Brain microvascular endothelial cell (primary cell): ENCODE measurements around the gene ADAM22.
"Not testable (repeated sequence)": the region's sequence is repeated elsewhere in the genome, so short reads cannot be mapped to it uniquely, and the experiment has no call there.

Experiments used
- DNase-seq: peaks from one replicate; pipeline ENCODE4 v3.0.0-alpha.2; 2020
- H3K27ac ChIP-seq: fragments of 250-450 bp; sonication (Bioruptor Pico); 2 replicates; pipeline ENCODE4 v1.5.1; 2020; ENCODE audit warnings: mild to moderate bottlenecking, moderate library complexity
- H3K27me3 ChIP-seq: fragments of 250-450 bp; sonication (Bioruptor Pico); replicated peaks from 2 replicates; pipeline ENCODE4 v1.5.1; 2020; ENCODE audit warnings: mild to moderate bottlenecking
- H3K36me3 ChIP-seq: fragments of 250-450 bp; sonication (Bioruptor Pico); replicated peaks from 2 replicates; pipeline ENCODE4 v1.5.1; 2020; ENCODE audit warnings: mild to moderate bottlenecking
- H3K4me3 ChIP-seq: 2 replicates; pipeline ENCODE4 v1.5.1; 2011; ENCODE audit warnings: low read depth, mild to moderate bottlenecking, control low read depth, low read length, moderate library complexity
- in situ Hi-C: cut with HindIII; loops from 2 replicates; pipeline ENCODE4 v1.10.0; 2017; ENCODE audit warnings: low sequenced_read_pairs, low pct_ligation_motif_present
- TF ChIP-seq, protein P1 (sequence below): IDR thresholded peaks from 2 replicates; pipeline ENCODE4 v1.5.1; 2011; ENCODE audit warnings: low read depth, mild to moderate bottlenecking, moderate library complexity, low read length, control low read depth, inconsistent platforms; ENCODE audit errors: missing control alignments

Gene ADAM22

DNA sequence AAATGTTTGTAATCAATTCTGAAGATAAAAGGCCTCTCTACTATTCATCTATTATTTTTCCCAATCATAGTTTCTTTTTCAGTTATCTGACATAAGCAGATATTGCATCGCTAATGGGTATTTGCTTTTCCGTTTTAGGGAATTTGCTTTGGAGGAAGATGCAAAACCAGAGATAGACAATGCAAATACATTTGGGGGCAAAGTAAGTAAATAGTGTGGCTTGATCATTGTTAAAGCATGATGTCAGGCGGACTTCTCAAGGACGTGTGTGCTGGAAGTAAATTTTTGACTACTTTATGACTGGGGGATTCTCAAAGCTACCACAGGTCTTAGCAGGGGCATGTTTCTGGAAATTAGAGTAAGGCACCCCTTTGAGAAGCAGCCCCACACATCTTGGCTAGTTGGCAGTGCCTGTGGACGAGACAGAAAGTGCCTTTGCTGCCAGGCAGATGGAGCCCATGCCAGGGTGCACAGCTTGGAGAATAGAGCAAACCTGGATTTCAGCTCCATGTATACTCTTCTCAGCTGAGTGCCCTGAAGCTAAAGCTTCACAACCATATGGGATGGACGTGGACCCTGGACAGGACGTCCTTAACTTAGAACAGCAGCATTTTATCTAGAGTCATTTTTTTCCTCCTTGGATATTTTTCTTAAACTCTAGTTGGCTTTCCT lies 217.2 kb downstream of the ADAM22 start:
- in situ Hi-C loops = no loop called here

DNA sequence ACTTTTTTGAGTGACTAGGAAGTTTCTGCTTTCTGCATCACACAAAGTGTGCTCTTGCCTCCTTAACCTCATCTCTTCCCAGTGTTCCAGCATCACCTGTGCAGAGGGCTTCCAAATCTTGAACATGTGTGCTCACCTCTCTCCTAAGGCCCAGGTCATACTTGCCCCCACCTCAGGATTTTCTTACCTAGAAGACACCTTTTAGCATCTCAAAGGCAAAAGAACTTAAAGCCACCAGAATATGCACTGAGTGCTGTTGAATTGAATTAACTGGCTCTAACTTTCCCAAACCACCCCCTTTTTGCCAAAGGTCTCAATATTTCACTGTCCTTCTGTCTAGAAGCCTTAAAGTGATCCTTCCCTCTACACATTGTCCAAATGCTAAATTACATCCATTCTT lies 219.3 kb downstream of the ADAM22 start:
- Histone ChIP-seq H3K4me3 (no peak overlapping the region), H3K27me3 (no peaks in the 10 kb centered on the region), H3K36me3 (no peaks in the 10 kb centered on the region), H3K27ac (no peak overlapping the region)
- TF ChIP-seq, protein P1, sequence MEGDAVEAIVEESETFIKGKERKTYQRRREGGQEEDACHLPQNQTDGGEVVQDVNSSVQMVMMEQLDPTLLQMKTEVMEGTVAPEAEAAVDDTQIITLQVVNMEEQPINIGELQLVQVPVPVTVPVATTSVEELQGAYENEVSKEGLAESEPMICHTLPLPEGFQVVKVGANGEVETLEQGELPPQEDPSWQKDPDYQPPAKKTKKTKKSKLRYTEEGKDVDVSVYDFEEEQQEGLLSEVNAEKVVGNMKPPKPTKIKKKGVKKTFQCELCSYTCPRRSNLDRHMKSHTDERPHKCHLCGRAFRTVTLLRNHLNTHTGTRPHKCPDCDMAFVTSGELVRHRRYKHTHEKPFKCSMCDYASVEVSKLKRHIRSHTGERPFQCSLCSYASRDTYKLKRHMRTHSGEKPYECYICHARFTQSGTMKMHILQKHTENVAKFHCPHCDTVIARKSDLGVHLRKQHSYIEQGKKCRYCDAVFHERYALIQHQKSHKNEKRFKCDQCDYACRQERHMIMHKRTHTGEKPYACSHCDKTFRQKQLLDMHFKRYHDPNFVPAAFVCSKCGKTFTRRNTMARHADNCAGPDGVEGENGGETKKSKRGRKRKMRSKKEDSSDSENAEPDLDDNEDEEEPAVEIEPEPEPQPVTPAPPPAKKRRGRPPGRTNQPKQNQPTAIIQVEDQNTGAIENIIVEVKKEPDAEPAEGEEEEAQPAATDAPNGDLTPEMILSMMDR = no peak
- no peak for DNase-seq
- in situ Hi-C loops = no loop called here

More for the DNA sequence above, 217.2 kb downstream of the ADAM22 start:
- Histone ChIP-seq H3K36me3 (no peaks in the 10 kb centered on the region), H3K27me3 (no peaks in the 10 kb centered on the region), H3K27ac (no peak overlapping the region), H3K4me3 (no peak overlapping the region)
- no peak for DNase-seq
- TF ChIP-seq, protein P1 = no peak

DNA sequence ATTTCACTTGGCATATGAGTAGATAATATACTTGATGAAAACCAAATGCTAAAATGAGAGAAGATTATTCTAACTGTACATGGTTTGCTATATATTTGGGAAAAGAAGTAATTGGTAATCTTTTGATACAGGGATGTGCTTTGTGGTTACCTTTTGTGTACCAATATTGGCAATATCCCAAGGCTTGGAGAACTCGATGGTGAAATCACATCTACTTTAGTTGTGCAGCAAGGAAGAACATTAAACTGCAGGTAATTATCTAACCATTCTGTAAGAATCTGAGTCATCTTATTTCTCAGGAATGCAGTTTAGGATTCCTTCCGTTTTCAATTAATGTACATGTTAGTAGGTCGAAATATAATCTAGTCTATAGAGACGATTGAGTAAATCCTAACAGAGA lies 221.7 kb downstream of the ADAM22 start:
- Histone ChIP-seq H3K36me3 (no peaks in the 10 kb centered on the region), H3K27me3 (no peaks in the 10 kb centered on the region), H3K27ac (no peak overlapping the region), H3K4me3 (no peak overlapping the region)
- DNase-seq = no peak
- in situ Hi-C loops = no loop called here
- TF ChIP-seq, protein P1 = no peak

DNA sequence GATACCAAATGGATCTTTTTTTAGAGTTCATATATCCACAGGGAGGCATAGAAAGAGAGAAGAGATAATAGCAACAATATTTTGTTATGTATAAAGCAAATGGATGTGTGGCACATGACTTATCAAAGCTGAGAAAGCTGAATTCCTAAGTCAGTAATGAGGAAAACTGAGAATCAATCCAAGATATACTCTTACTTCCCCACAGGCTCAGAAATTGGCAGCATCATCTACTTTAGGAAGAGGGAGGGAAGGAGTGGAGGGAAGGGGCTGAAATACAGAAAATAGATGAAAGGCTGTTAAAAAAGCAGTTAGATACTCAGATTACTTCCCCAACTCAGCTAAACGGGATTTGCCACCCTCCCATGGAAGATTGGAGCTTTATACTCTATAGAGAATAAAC lies 222.3 kb downstream of the ADAM22 start:
- TF ChIP-seq, protein P1 = no peak
- H3K27ac ChIP-seq = no peak overlapping the region
- H3K4me3 ChIP-seq = no peak overlapping the region
- no peaks in the 10 kb centered on the region for H3K27me3 ChIP-seq
- no peak for DNase-seq
- H3K36me3 ChIP-seq = no peaks in the 10 kb centered on the region
- in situ Hi-C loops = no loop called here

DNA sequence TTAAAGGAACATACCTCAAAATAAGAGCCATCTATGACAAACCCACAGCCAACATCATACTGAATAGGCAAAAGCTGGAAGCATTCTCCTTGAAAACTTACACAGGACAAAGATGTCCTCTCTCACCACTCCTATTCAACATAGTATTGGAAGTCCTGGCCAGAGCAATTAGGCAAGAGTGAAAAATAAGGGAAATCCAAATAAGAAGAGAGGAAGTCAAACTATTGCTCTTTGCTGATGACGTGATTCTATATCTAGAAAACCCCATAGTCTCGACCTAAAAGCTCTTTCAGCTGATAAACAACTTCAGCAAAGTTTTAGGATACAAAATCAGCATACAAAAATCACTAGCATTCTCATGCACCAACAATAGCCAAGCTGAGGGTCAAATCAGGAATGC lies 225.7 kb downstream of the ADAM22 start:
- DNase-seq, H3K36me3 ChIP-seq, H3K27ac ChIP-seq, in situ Hi-C loops, H3K27me3 ChIP-seq, H3K4me3 ChIP-seq: not testable (repeated sequence)

DNA sequence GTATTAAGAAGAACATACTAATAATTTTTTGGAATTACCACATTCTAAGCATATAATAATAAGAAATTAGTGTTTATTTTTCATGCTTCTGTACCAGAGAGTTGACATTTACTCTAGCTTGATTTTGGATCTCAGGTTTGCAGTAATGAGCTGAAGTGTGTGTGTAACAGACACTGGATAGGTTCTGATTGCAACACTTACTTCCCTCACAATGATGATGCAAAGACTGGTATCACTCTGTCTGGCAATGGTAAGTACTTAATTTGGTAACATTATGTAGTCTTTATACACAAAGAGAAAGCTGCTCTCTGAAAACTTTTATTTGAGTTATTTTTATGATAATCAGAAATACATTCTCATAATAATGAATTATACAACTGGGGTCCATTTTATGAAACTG lies 231.6 kb downstream of the ADAM22 start:
- no peaks in the 10 kb centered on the region for H3K36me3 ChIP-seq
- H3K27ac ChIP-seq = no peak overlapping the region
- H3K27me3 ChIP-seq = no peaks in the 10 kb centered on the region
- TF ChIP-seq, protein P1 = no peak
- DNase-seq = no peak
- H3K4me3 ChIP-seq = no peak overlapping the region
- in situ Hi-C loops = no loop called here
